ENCODE results near the gene PFDN2. TPM values are rescaled to one million over a fixed set of nuclear protein-coding genes. Genes with fewer than 3 reads are reported as not detected.

The PFDN2 gene
- total RNA-seq, 1 donor from 2014 or later = 56.2 TPM

DNA sequence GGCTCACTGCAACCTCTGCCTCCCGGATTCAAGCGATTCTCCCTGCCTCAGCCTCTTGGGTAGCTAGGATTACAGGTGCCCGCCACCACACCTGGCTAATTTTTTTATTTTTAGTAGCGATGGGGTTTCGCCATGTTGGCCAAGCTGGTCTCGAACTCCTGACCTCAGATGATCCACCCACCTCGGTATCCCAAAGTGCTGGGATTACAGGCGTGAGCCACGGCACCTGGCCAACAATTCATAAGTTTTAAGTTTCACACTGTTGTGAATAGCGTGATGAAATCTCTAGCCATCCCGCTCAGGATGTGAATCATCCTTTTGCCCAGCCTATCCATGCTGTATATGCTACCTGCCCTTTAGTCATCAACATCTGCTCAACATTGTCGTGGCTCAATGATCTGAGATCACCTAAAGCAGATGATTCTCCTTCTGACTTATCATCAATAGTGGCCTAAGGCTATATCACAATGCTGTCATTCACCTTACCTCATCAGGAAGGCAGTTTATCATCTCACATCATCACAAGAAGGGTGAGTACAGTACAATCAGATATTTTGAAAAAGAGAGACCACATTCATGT is 2.6 kb downstream of the PFDN2 start:
- Histone ChIP-seq H3K27me3 (no peaks in the 10 kb centered on the region), H3K4me3 (no peak overlapping the region), H3K9me3 (no peaks in the 10 kb centered on the region), H3K27ac (no peak overlapping the region), H3K4me1 (peaks cover 54% of the 10 kb centered on the region), H3K36me3 (peaks cover 6% of the 10 kb centered on the region)
- TF ChIP-seq, protein P1, sequence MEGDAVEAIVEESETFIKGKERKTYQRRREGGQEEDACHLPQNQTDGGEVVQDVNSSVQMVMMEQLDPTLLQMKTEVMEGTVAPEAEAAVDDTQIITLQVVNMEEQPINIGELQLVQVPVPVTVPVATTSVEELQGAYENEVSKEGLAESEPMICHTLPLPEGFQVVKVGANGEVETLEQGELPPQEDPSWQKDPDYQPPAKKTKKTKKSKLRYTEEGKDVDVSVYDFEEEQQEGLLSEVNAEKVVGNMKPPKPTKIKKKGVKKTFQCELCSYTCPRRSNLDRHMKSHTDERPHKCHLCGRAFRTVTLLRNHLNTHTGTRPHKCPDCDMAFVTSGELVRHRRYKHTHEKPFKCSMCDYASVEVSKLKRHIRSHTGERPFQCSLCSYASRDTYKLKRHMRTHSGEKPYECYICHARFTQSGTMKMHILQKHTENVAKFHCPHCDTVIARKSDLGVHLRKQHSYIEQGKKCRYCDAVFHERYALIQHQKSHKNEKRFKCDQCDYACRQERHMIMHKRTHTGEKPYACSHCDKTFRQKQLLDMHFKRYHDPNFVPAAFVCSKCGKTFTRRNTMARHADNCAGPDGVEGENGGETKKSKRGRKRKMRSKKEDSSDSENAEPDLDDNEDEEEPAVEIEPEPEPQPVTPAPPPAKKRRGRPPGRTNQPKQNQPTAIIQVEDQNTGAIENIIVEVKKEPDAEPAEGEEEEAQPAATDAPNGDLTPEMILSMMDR (IDR thresholded peaks at IDR 0.05) = no peak
- intact Hi-C loops (cut with DNase I) = no loop called here
- ATAC-seq (no peak), DNase-seq (no peak)

DNA sequence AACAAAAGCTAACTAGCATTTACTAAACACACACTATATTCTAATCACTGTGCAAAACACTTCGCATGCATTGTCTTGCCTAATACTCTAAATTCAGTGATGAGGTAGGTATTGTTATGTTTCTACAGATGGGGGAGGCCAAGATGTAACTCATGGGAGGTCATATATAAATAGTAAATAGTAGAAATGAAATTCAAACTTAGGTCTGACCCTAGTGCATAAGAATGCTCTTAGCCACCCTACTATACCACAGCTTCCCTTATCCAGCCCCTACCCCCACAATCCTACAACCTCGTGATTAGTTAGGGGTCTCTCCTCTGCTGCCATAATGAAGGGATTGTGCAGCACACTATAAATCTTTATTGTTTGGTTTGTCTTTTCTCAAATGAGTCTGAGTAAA is 3.3 kb downstream of the PFDN2 start:
- intact Hi-C loops (cut with DNase I) = no loop called here
- Histone ChIP-seq H3K27me3 (no peaks in the 10 kb centered on the region), H3K27ac (no peak overlapping the region), H3K9me3 (no peaks in the 10 kb centered on the region), H3K4me3 (no peak overlapping the region), H3K4me1 (peaks cover 48% of the 10 kb centered on the region), H3K36me3 (peaks cover 6% of the 10 kb centered on the region)
- TF ChIP-seq, protein P1 (IDR thresholded peaks at IDR 0.05) = no peak
- DNase-seq (no peak), ATAC-seq (no peak)

DNA sequence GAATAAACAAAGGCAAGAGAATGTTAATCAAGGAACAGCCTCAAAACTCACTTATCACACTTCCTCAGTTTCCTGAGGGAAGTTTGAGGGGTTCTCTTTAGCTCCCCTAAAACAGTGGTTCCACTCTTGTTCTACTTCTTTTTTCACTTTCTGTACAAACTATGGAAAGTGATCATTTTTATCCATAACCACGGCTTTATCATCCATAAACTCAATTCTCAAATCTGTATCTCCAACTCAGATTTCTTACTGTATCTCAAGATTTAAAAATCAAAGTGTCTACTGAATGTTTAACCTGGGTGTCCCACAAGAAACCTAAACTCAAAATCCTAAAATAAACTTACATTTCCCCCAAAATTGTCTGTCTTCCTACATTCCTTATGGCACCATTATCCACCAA is 3.9 kb downstream of the PFDN2 start:
- no peaks in the 10 kb centered on the region for H3K9me3 ChIP-seq
- intact Hi-C loops (cut with DNase I) = no loop called here
- H3K4me1 ChIP-seq = peaks cover 42% of the 10 kb centered on the region

DNA sequence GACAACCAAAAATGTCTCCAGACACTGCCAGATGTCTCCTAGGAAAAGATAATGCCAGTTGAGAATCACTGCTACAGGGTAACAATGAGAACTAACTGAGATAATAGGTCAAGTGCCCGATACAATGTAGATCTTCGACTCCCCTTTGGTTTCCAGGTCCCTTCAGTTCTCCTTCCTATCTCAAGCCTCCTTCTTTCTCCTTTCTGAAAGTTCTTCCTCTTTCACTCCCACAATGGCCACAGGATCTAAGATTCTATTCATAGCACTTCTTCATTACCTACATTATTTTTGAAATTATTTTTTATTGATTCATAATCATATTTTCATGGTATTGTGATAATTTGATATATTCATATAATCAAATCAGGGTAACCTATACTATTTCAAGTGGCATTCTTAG is 6.3 kb downstream of the PFDN2 start:
- H3K4me1 ChIP-seq = peaks cover 28% of the 10 kb centered on the region
- no peak overlapping the region for H3K4me3 ChIP-seq
- H3K36me3 ChIP-seq = peaks cover 6% of the 10 kb centered on the region
- TF ChIP-seq, protein P1 (IDR thresholded peaks at IDR 0.05) = no peak
- ATAC-seq (peak; percentile 28), DNase-seq (no peak)
- no peaks in the 10 kb centered on the region for H3K27me3 ChIP-seq
- intact Hi-C loops (cut with DNase I) = no loop called here
- H3K27ac ChIP-seq = no peak overlapping the region
- H3K9me3 ChIP-seq = no peaks in the 10 kb centered on the region

More for the DNA sequence above, 3.9 kb downstream of the PFDN2 start:
- H3K36me3 ChIP-seq = peaks cover 6% of the 10 kb centered on the region
- TF ChIP-seq, protein P1 (IDR thresholded peaks at IDR 0.05) = no peak
- H3K4me3 ChIP-seq = no peak overlapping the region
- no peak overlapping the region for H3K27ac ChIP-seq
- DNase-seq = no peak
- H3K27me3 ChIP-seq = no peaks in the 10 kb centered on the region
- ATAC-seq = no peak

DNA sequence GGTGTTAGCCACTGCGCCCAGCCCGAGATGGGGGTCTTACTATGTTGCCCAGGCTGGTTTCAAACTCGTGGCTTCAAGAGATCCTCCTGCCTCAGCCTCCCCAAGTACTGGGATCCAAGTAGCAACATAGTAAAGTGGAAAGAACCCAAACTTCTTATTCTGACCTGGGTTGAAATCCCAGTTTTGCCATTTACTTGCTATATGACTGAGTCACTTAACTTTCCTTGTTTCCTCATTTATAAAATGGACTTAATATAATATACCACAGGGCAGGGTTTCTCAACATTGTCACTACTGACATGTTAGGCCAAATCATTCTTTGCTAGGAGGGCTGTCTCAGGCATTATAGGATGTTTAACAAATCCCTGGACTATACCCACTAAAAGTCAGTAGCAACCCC is 6.7 kb downstream of the PFDN2 start:
- peaks cover 6% of the 10 kb centered on the region for H3K36me3 ChIP-seq
- intact Hi-C loops (cut with DNase I) = no loop called here

More for the DNA sequence above, 6.7 kb downstream of the PFDN2 start:
- H3K27me3 ChIP-seq = no peaks in the 10 kb centered on the region
- DNase-seq (no peak), ATAC-seq (no peak)
- H3K27ac ChIP-seq = no peak overlapping the region
- H3K4me1 ChIP-seq = peaks cover 24% of the 10 kb centered on the region
- no peaks in the 10 kb centered on the region for H3K9me3 ChIP-seq
- TF ChIP-seq, protein P1 (IDR thresholded peaks at IDR 0.05) = no peak
- H3K4me3 ChIP-seq = no peak overlapping the region
